Measurements from ENCODE around the gene ZBTB7B.

ZBTB7B gene

GRCh38 chr1:155060736-155061135 is 58.1 kb downstream of the ZBTB7B start:
- no peak for DNase-seq (ENCODE audit: low read depth in 2 of 2)

GRCh38 chr1:155061381-155062150 is 59.0 kb downstream of the ZBTB7B start:
- DNase-seq (ENCODE audit: low read depth in 2 of 2): peak; percentile 91 to 94

GRCh38 chr1:155062151-155062686 is 59.6 kb downstream of the ZBTB7B start:
- no peak for DNase-seq (ENCODE audit: low read depth in 2 of 2)

- peak; percentile 50 to 62 for DNase-seq (ENCODE audit: low read depth in 2 of 2)
Observed at GRCh38 chr1:155062702-155063411, 60.3 kb downstream of the ZBTB7B start.

DNA sequence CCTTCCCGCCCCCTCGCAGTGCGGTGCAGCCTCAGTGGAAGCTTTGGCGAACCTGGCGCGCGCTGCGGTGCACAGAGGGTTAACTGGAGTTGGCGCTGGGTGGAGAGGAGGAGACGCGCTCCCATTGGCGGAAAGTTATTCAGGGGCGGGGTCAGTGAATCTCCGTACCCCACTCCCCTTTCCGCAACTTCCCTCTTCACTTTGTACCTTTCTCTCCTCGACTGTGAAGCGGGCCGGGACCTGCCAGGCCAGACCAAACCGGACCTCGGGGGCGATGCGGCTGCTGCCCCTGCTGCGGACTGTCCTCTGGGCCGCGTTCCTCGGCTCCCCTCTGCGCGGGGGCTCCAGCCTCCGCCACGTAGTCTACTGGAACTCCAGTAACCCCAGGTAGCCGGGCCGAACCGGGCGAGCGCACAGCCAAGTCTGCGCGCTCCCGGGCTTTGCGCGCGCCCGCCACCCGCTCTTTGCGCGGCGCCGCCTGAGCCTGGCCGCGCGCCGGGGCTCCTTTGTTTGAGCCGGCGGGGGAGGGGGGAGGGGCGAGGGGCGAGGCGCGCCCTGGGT is 61.0 kb downstream of the ZBTB7B start, which contains the start of gene EFNA4:
TSS of gene EFNA4 (plus strand) at position 191 of the 561 bp plus-strand sequence. CDS start at position 275, 84 bp downstream.
- DNase-seq (ENCODE audit: low read depth in 2 of 2): peak; percentile 59 to 68

GRCh38 chr1:155064111-155064831 is 61.7 kb downstream of the ZBTB7B start:
- DNase-seq (ENCODE audit: low read depth in 2 of 2): no peak

DNA sequence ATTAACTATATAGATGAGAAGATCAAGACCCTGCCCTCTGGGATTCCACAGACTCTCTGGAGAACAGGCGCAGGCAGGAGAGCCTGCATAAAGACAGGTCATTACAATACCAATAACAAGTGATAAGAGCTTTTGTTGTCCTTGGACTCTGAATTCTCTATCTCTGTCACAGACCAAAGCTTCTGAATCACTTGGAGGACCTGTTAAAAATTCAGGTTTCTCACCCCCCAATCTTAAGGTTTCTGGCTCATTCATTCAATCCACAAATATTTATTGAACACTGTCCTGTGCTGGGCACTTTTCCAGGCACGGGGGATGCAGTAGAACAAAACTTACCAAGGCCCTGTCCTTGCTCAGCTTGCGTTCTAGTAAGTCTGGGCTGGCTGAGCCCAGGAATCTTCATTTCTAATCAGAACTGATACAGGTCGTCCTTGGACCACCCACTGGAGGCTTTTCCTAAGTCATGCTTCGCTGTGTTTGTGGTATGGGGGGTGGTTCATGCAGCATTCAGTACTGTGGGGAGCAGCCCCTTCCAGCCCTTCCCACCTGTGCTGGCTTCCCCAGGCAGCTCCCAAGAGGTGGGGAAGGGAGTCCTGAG is 62.3 kb downstream of the ZBTB7B start:
- no peak for DNase-seq (ENCODE audit: low read depth in 2 of 2)

DNA sequence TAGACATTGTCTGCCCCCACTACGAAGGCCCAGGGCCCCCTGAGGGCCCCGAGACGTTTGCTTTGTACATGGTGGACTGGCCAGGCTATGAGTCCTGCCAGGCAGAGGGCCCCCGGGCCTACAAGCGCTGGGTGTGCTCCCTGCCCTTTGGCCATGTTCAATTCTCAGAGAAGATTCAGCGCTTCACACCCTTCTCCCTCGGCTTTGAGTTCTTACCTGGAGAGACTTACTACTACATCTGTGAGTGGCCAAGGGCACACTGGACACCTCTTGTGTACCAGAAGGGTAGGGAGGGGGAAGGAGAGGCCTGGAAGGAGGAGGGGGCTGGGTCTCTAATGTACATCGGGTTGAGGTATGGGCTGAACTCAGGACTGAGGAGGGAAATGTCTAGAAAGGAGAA is 64.2 kb downstream of the ZBTB7B start:
- DNase-seq (ENCODE audit: low read depth in 2 of 2): no peak

All from stimulated activated CD8-positive, alpha-beta memory T cell treated with anti-CD3 and anti-CD28 coated beads, Interleukin-2, amount 100 ng/mL, for 1 hour (primary cell).